GM12891 (cell line): ENCODE measurements around the gene CD248.

Experiments used
- DNase-seq: peaks from one replicate; pipeline ENCODE4 v3.0.0; 2011; ENCODE audit warnings: low spot score; ENCODE audit not compliant: insufficient read length
- FAIRE-seq: peaks from 2 replicates; lab custom pipeline; 2011; peaks lifted over from hg19 to GRCh38; lab: Jason Lieb, UNC
- PAX5 ChIP-seq: IDR thresholded peaks from 2 replicates; pipeline ENCODE4 v1.6.1; 2011; ENCODE audit warnings: low read length, moderate library complexity, mild to moderate bottlenecking; ENCODE audit not compliant: insufficient read depth, severe bottlenecking
- POLR2A ChIP-seq: IDR thresholded peaks from 2 replicates; pipeline ENCODE4 v1.6.1; 2011; ENCODE audit warnings: low read depth, low read length, control low read depth
- POLR2AphosphoS5 ChIP-seq: IDR thresholded peaks from 2 replicates; pipeline ENCODE4 v1.6.1; 2011; ENCODE audit warnings: low read depth, low read length, control low read depth
- POU2F2 ChIP-seq: IDR thresholded peaks from 2 replicates; pipeline ENCODE4 v1.6.1; 2011; ENCODE audit warnings: low read depth, mild to moderate bottlenecking, control low read depth, low read length, moderate library complexity
- SPI1 ChIP-seq: IDR thresholded peaks from 2 replicates; pipeline ENCODE4 v1.6.1; 2011; ENCODE audit warnings: low read depth, low read length, control low read depth
- TAF1 ChIP-seq: IDR thresholded peaks from 2 replicates; pipeline ENCODE4 v1.6.1; 2011; ENCODE audit warnings: low read depth, low read length, control low read depth

CD248 gene

GRCh38 chr11:66318600-66318970 lies 1.7 kb upstream of the CD248 start:
- TF ChIP-seq POU2F2 (no peak), SPI1 (no peak), PAX5 (no peak), POLR2A (no peak), TAF1 (no peak), POLR2AphosphoS5 (no peak)
- no peak for DNase-seq
- FAIRE-seq: no peak

- TF ChIP-seq POU2F2 (no peak), SPI1 (peak; percentile 28; the same call in 1 of the 2 replicates)
- no peak for DNase-seq
- FAIRE-seq: peak; percentile 94
These were observed 1.1 kb upstream of the CD248 start for GRCh38 chr11:66317723-66318599.

GRCh38 chr11:66317322-66317722 lies 478 bp upstream of the CD248 start:
- TF ChIP-seq SPI1 (no peak), POLR2A (no peak), TAF1 (no peak), POU2F2 (no peak), PAX5 (no peak), POLR2AphosphoS5 (no peak)
- DNase-seq: no peak
- FAIRE-seq: no peak

GRCh38 chr11:66315921-66316811 lies 678 bp downstream of the CD248 start:
- TF ChIP-seq POLR2AphosphoS5 (no peak), TAF1 (no peak), PAX5 (no peak), SPI1 (no peak), POU2F2 (no peak), POLR2A (no peak)
- no peak for FAIRE-seq

GRCh38 chr11:66315498-66315885 lies 1.4 kb downstream of the CD248 start:
- FAIRE-seq: no peak
- no peak for TF ChIP-seq PAX5
- TF ChIP-seq POLR2A: no peak
- TF ChIP-seq TAF1: no peak
- TF ChIP-seq POLR2AphosphoS5: no peak
- no peak for TF ChIP-seq SPI1
- no peak for TF ChIP-seq POU2F2

More at GRCh38 chr11:66315921-66316811, 678 bp downstream of the CD248 start:
- no peak for DNase-seq

GRCh38 chr11:66314561-66315497 lies 2.0 kb downstream of the CD248 start:
- no peak for TF ChIP-seq SPI1
- no peak for TF ChIP-seq POLR2AphosphoS5
- no peak for TF ChIP-seq PAX5
- TF ChIP-seq POU2F2: no peak
- TF ChIP-seq TAF1: no peak
- no peak for TF ChIP-seq POLR2A
- FAIRE-seq (no peak), DNase-seq (no peak)

More at GRCh38 chr11:66315498-66315885, 1.4 kb downstream of the CD248 start:
- no peak for DNase-seq

GRCh38 chr11:66314186-66314501 lies 2.7 kb downstream of the CD248 start:
- TF ChIP-seq POLR2A (no peak), SPI1 (no peak), PAX5 (no peak), TAF1 (no peak), POU2F2 (no peak), POLR2AphosphoS5 (no peak)
- FAIRE-seq (no peak), DNase-seq (no peak)

GRCh38 chr11:66313321-66314185 lies 3.3 kb downstream of the CD248 start:
- TF ChIP-seq PAX5: no peak
- TF ChIP-seq TAF1: no peak
- no peak for TF ChIP-seq POLR2AphosphoS5
- TF ChIP-seq POLR2A: no peak
- no peak for TF ChIP-seq POU2F2
- TF ChIP-seq SPI1: no peak
- DNase-seq (no peak), FAIRE-seq (no peak)
